Neuron (in vitro differentiated cells): ENCODE data around the gene NFKBIE.

Source experiments
- H2AFZ ChIP-seq: one replicate; pipeline ENCODE4 v1.6.1; 2013; ENCODE audit warnings: low read depth, mild to moderate bottlenecking, inconsistent platforms, low read length, moderate library complexity
- H3K27me3 ChIP-seq: one replicate; pipeline ENCODE4 v1.6.1; 2013; ENCODE audit warnings: low read length; ENCODE audit not compliant: insufficient read depth
- H3K36me3 ChIP-seq: one replicate; pipeline ENCODE4 v1.6.1; 2013; ENCODE audit warnings: low read length; ENCODE audit not compliant: insufficient read depth
- H3K4me1 ChIP-seq: one replicate; pipeline ENCODE4 v1.6.1; 2013; ENCODE audit warnings: low read length; ENCODE audit not compliant: insufficient read depth
- H3K4me3 ChIP-seq: 2 replicates; pipeline ENCODE4 v1.5.1; 2013; ENCODE audit warnings: mild to moderate bottlenecking, low read length, moderate library complexity
- H3K9me3 ChIP-seq: one replicate; pipeline ENCODE4 v1.6.1; 2013; ENCODE audit warnings: low read length

The NFKBIE gene

GRCh38 chr6:44289726-44290260 lies 24.4 kb upstream of the NFKBIE start:
- Histone ChIP-seq H3K9me3 (no peaks in the 10 kb centered on the region), H2AFZ (no peak overlapping the region), H3K4me3 (no peak overlapping the region), H3K27me3 (no peaks in the 10 kb centered on the region), H3K4me1 (no peaks in the 10 kb centered on the region), H3K36me3 (no peaks in the 10 kb centered on the region)

- Histone ChIP-seq H3K36me3 (no peaks in the 10 kb centered on the region), H2AFZ (no peak overlapping the region), H3K4me3 (no peak overlapping the region), H3K9me3 (no peaks in the 10 kb centered on the region), H3K4me1 (no peaks in the 10 kb centered on the region), H3K27me3 (no peaks in the 10 kb centered on the region)
Observed at GRCh38 chr6:44286747-44287146, 21.4 kb upstream of the NFKBIE start.

DNA sequence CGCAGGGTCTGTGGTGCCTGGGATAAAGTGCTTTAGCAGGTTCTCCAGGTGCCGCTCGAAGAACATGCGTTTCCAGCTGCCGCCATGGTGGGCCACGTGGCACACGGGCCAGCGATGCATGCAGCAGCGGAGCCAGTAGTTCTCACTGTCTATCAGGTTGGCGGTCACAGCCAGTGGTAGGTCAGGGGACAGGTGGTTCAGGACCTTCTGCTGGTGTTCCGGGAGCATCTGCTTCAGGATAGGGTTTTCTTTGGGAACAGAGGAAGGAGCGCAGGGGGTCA lies 20.9 kb upstream of the NFKBIE start:
- no peaks in the 10 kb centered on the region for H3K36me3 ChIP-seq
- no peak overlapping the region for H2AFZ ChIP-seq
- no peaks in the 10 kb centered on the region for H3K4me1 ChIP-seq
- H3K9me3 ChIP-seq, result no peaks in the 10 kb centered on the region
- H3K27me3 ChIP-seq, result no peaks in the 10 kb centered on the region
- H3K4me3 ChIP-seq, result no peak overlapping the region

DNA sequence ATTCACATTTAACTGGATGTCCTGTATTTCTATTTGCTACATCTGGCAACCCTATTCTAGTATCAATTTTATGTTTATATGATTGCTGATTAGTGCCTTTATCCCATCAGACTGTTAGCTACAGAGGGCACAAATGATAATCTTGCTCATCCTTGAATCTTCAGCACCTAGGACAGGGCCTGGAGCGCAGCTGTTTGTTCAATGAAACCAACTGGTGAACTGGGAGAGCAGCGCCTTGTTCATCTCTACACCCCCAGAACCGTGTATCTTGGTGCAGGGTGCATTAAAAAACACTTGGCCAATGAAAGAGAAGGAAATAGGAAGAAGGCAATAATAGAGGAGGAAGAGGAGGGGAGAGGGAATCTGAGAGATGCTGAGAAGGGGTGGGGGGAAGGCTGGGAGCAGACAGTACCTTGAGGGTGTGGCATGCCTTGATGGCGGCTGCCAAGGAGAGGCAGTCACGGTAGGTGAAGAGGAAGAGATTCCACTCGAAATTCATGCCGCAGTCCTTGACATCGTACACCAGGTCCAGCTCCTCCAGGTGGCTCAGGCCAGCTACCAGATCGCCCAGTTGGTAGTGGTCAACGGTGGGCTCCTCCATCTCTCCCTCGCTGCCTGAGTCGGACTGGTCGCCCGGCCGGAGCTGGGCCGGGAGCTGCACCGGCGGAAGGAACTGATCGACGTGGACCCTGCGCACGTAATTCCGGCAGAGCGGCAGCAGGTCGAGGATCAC lies 20.4 kb upstream of the NFKBIE start:
- Histone ChIP-seq H2AFZ (no peak overlapping the region), H3K9me3 (no peaks in the 10 kb centered on the region), H3K27me3 (no peaks in the 10 kb centered on the region), H3K36me3 (no peaks in the 10 kb centered on the region), H3K4me3 (no peak overlapping the region), H3K4me1 (no peaks in the 10 kb centered on the region)

DNA sequence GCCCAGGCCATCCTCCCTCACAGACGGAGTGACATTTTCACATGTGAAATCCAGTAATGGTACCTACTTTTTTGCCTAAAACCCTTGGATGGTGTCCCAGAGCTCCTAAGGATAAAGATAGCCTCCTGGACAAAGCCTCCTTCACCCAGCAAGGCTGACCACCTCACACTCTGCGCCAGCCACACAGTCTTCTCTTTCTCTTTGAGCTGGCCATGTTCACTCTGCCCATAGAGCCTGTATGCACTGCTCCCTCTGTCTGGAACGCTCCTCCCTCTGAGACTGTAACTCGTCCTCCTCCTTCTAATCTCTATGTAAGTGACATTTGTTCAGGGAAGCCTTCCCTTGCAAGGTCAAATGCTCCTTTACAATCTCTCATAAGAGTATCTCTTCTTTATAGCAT lies 19.5 kb upstream of the NFKBIE start:
- no peak overlapping the region for H3K4me3 ChIP-seq
- no peaks in the 10 kb centered on the region for H3K36me3 ChIP-seq
- H2AFZ ChIP-seq, result no peak overlapping the region
- H3K27me3 ChIP-seq, result no peaks in the 10 kb centered on the region
- H3K9me3 ChIP-seq, result no peaks in the 10 kb centered on the region
- H3K4me1 ChIP-seq, result no peaks in the 10 kb centered on the region

DNA sequence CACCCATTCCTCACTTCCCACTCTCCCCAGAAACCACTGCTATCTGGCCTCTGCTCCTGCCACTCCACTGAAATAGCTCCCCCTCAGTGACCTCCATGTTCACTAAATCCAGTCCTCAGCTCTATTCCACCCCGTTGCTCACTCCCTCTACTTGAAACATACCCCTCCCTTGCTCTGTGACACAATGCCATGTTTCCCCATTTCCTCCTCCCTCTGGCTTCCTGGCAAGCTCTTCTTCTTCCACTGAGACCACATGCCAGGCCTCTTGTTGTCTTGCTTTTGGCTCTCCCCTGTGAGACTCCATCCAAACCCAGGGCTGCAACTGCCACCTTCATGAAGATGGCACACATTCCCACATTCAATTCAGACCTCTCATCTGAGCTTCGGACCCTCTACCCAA lies 18.8 kb upstream of the NFKBIE start:
- Histone ChIP-seq H3K4me1 (no peaks in the 10 kb centered on the region), H3K9me3 (no peaks in the 10 kb centered on the region), H3K36me3 (no peaks in the 10 kb centered on the region), H2AFZ (no peak overlapping the region), H3K27me3 (no peaks in the 10 kb centered on the region), H3K4me3 (no peak overlapping the region)

GRCh38 chr6:44278774-44279697 lies 13.7 kb upstream of the NFKBIE start:
- Histone ChIP-seq H2AFZ (no peak overlapping the region), H3K9me3 (no peaks in the 10 kb centered on the region), H3K4me3 (no peak overlapping the region), H3K36me3 (peaks cover 10% of the 10 kb centered on the region), H3K27me3 (no peaks in the 10 kb centered on the region), H3K4me1 (no peaks in the 10 kb centered on the region)

- no peaks in the 10 kb centered on the region for H3K27me3 ChIP-seq
- no peak overlapping the region for H3K4me3 ChIP-seq
- no peak overlapping the region for H2AFZ ChIP-seq
- H3K36me3 ChIP-seq, result peaks cover 12% of the 10 kb centered on the region
- no peaks in the 10 kb centered on the region for H3K4me1 ChIP-seq
- H3K9me3 ChIP-seq, result no peaks in the 10 kb centered on the region
Observed at GRCh38 chr6:44278315-44278714, 13.0 kb upstream of the NFKBIE start.

DNA sequence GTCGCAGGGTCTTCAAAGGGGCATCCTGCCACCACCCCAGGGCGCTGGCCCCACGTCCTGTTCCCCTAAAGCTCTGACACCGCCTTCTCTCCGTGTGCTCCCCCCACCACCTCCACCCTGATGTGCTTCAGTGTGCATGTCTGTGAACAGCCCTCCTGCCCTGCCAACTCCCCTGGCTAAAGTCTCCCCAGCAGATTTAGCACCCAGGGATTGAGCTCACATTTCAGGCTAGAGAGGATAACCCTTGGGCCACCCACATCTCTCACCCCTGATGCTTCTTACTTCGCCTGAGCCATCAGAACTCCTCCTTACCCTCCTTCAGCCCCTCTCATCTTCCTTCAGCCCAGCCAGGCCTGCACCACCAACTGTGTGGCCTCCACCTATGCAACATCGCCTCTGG lies 12.4 kb upstream of the NFKBIE start:
- no peak overlapping the region for H3K4me3 ChIP-seq
- no peaks in the 10 kb centered on the region for H3K27me3 ChIP-seq
- no peaks in the 10 kb centered on the region for H3K4me1 ChIP-seq
- no peak overlapping the region for H2AFZ ChIP-seq
- H3K36me3 ChIP-seq, result peaks cover 15% of the 10 kb centered on the region
- H3K9me3 ChIP-seq, result no peaks in the 10 kb centered on the region

- Histone ChIP-seq H2AFZ (no peak overlapping the region), H3K36me3 (peaks cover 15% of the 10 kb centered on the region), H3K9me3 (no peaks in the 10 kb centered on the region), H3K4me1 (no peaks in the 10 kb centered on the region), H3K4me3 (no peak overlapping the region), H3K27me3 (no peaks in the 10 kb centered on the region)
Observed at GRCh38 chr6:44276667-44277640, 11.6 kb upstream of the NFKBIE start.

DNA sequence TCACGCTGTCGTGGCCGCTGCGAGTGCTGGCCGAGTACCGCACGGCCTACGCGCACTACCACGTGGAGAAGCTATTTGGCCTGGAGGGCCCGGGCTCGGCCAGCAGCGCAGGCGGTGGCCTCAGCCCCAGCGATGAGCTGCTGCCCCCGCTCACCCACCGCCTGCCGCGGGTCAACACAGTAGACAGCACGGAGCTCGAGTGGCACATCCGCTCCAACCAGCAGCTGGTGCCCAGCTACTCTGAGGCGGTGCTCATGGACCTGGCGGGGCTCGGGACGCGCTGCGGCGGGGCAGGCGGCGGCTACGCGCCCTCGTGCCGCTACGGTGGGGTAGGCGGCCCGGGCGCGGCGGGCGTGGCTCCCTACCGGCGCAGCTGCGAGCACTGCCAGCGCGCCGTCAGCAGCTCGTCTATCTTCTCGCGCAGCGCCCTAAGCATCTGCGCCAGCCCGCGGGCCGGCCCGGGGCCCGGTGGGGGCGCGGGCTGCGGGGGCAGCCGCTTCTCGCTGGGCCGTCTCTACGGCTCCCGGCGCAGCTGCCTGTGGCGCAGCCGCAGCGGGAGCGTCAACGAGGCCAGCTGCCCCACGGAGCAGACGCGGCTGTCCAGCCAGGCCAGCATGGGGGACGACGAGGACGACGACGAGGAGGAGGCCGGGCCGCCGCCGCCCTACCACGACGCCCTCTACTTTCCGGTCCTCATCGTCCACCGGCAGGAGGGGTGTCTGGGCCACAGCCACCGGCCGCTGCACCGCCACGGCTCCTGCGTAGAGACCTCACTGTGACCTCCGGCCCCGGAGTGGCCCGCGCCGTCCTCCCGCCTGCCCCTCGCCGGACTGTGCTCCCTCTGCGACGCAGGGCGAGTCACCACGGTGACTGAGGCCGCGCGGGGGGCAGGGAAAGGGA lies 10.6 kb upstream of the NFKBIE start:
- no peak overlapping the region for H2AFZ ChIP-seq
- peaks cover 15% of the 10 kb centered on the region for H3K36me3 ChIP-seq
- H3K27me3 ChIP-seq, result no peaks in the 10 kb centered on the region
- H3K4me3 ChIP-seq, result no peak overlapping the region
- H3K9me3 ChIP-seq, result no peaks in the 10 kb centered on the region
- H3K4me1 ChIP-seq, result peaks cover 9% of the 10 kb centered on the region

DNA sequence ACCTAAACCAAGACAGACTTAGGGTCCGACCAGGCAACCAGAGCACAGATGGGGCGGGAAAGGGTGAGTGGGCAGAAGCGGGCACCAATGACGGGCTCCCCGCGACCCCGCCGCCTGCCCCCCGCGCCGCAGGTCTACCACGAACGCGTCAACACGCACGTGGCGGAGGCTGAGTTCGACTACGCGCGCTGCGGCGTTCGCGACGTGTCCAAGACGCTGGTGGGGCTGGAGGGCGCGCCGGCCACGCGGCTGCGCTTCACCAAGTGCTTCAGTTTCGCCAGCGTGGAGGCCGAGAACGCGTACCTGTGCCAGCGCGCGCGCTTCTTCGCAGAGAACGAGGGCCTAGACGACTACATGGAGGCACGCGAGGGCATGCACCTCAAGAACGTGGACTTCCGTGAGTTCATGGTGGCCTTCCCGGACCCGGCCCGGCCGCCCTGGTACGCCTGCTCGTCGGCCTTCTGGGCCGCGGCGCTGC lies 10.0 kb upstream of the NFKBIE start:
- no peaks in the 10 kb centered on the region for H3K27me3 ChIP-seq
- no peak overlapping the region for H3K4me3 ChIP-seq
- H3K4me1 ChIP-seq, result peaks cover 9% of the 10 kb centered on the region
- H3K9me3 ChIP-seq, result no peaks in the 10 kb centered on the region
- H2AFZ ChIP-seq, result no peak overlapping the region
- peaks cover 15% of the 10 kb centered on the region for H3K36me3 ChIP-seq
